ENCODE data around the gene EVL.

The EVL gene

GRCh38 chr14:100158566-100159093 is 93.4 kb downstream of the EVL start:
- H3K9me3 ChIP-seq (ENCODE audit: control insufficient read depth, low read length), result peaks cover 8% of the 10 kb centered on the region
- no peaks in the 10 kb centered on the region for H3K4me1 ChIP-seq (ENCODE audit: control insufficient read depth, insufficient read depth, low read length, poor library complexity, severe bottlenecking)
- no peak overlapping the region for H3K27ac ChIP-seq (ENCODE audit: low read depth, low read length, severe bottlenecking)
- H3K36me3 ChIP-seq (ENCODE audit: control insufficient read depth, insufficient read depth, low read length), result no peaks in the 10 kb centered on the region
- H3K4me3 ChIP-seq (ENCODE audit: extremely low read depth, insufficient read depth, low read length, poor library complexity, severe bottlenecking), result peak overlapping the region; percentile 11
- 14 to 19% methylated on average over 25 to 27 of the region's 32 CpGs for WGBS, 2 experiments (ENCODE audit: insufficient coverage in 2 of 2)

GRCh38 chr14:100159094-100159864 is 94.1 kb downstream of the EVL start, which contains the start of gene DEGS2:
DEGS2 (minus strand) TSS chr14:100159645; CDS start chr14:100159587, 58 bp downstream.
- WGBS, 2 experiments (ENCODE audit: insufficient coverage in 2 of 2), result 1 to 2% methylated on average over 67 to 71 of the region's 94 CpGs
- no peak within 1 kb of the TSS for H3K27ac ChIP-seq (ENCODE audit: low read depth, low read length, severe bottlenecking)
- H3K36me3 ChIP-seq (ENCODE audit: control insufficient read depth, insufficient read depth, low read length), result no peaks in the 10 kb centered on the region
- H3K4me1 ChIP-seq (ENCODE audit: control insufficient read depth, insufficient read depth, low read length, poor library complexity, severe bottlenecking), result no peaks in the 10 kb centered on the region
- peak within 1 kb of the TSS; percentile 11 for H3K4me3 ChIP-seq (ENCODE audit: extremely low read depth, insufficient read depth, low read length, poor library complexity, severe bottlenecking)
- H3K9me3 ChIP-seq (ENCODE audit: control insufficient read depth, low read length), result peaks cover 8% of the 10 kb centered on the region

GRCh38 chr14:100159865-100160533 is 94.8 kb downstream of the EVL start:
- Histone ChIP-seq H3K9me3 (ENCODE audit: control insufficient read depth, low read length) (peaks cover under 1% of the 10 kb centered on the region), H3K4me1 (ENCODE audit: control insufficient read depth, insufficient read depth, low read length, poor library complexity, severe bottlenecking) (no peaks in the 10 kb centered on the region), H3K4me3 (ENCODE audit: extremely low read depth, insufficient read depth, low read length, poor library complexity, severe bottlenecking) (no peak overlapping the region), H3K36me3 (ENCODE audit: control insufficient read depth, insufficient read depth, low read length) (no peaks in the 10 kb centered on the region), H3K27ac (ENCODE audit: low read depth, low read length, severe bottlenecking) (no peak overlapping the region)
- 10 to 20% methylated on average over 15 to 34 of the region's 39 CpGs for WGBS, 2 experiments (ENCODE audit: insufficient coverage in 2 of 2)

GRCh38 chr14:100160534-100160916 is 95.3 kb downstream of the EVL start:
- 90 to 92% methylated on average over 4 to 7 of the region's 7 CpGs for WGBS, 2 experiments (ENCODE audit: insufficient coverage in 2 of 2)

GRCh38 chr14:100165376-100165775 is 100.2 kb downstream of the EVL start:
- Histone ChIP-seq H3K9me3 (ENCODE audit: control insufficient read depth, low read length) (no peaks in the 10 kb centered on the region), H3K4me1 (ENCODE audit: control insufficient read depth, insufficient read depth, low read length, poor library complexity, severe bottlenecking) (no peaks in the 10 kb centered on the region), H3K27ac (ENCODE audit: low read depth, low read length, severe bottlenecking) (no peak overlapping the region), H3K4me3 (ENCODE audit: extremely low read depth, insufficient read depth, low read length, poor library complexity, severe bottlenecking) (no peak overlapping the region), H3K36me3 (ENCODE audit: control insufficient read depth, insufficient read depth, low read length) (no peaks in the 10 kb centered on the region)
- WGBS, 2 experiments (ENCODE audit: insufficient coverage in 2 of 2), result 51 to 61% methylated on average over 24 to 25 of the region's 27 CpGs

More at GRCh38 chr14:100160534-100160916, 95.3 kb downstream of the EVL start:
- H3K36me3 ChIP-seq (ENCODE audit: control insufficient read depth, insufficient read depth, low read length), result no peaks in the 10 kb centered on the region
- H3K4me3 ChIP-seq (ENCODE audit: extremely low read depth, insufficient read depth, low read length, poor library complexity, severe bottlenecking), result no peak overlapping the region
- no peaks in the 10 kb centered on the region for H3K9me3 ChIP-seq (ENCODE audit: control insufficient read depth, low read length)
- no peaks in the 10 kb centered on the region for H3K4me1 ChIP-seq (ENCODE audit: control insufficient read depth, insufficient read depth, low read length, poor library complexity, severe bottlenecking)
- H3K27ac ChIP-seq (ENCODE audit: low read depth, low read length, severe bottlenecking), result no peak overlapping the region

GRCh38 chr14:100165831-100166440 is 100.7 kb downstream of the EVL start:
- Histone ChIP-seq H3K27ac (ENCODE audit: low read depth, low read length, severe bottlenecking) (no peak overlapping the region), H3K9me3 (ENCODE audit: control insufficient read depth, low read length) (no peaks in the 10 kb centered on the region), H3K4me3 (ENCODE audit: extremely low read depth, insufficient read depth, low read length, poor library complexity, severe bottlenecking) (no peak overlapping the region), H3K36me3 (ENCODE audit: control insufficient read depth, insufficient read depth, low read length) (no peaks in the 10 kb centered on the region), H3K4me1 (ENCODE audit: control insufficient read depth, insufficient read depth, low read length, poor library complexity, severe bottlenecking) (no peaks in the 10 kb centered on the region)
- WGBS, 2 experiments (ENCODE audit: insufficient coverage in 2 of 2), result no CpG with 5 or more reads among the region's 16 CpGs

- no peaks in the 10 kb centered on the region for H3K4me1 ChIP-seq (ENCODE audit: control insufficient read depth, insufficient read depth, low read length, poor library complexity, severe bottlenecking)
- H3K36me3 ChIP-seq (ENCODE audit: control insufficient read depth, insufficient read depth, low read length), result no peaks in the 10 kb centered on the region
- no peak overlapping the region for H3K27ac ChIP-seq (ENCODE audit: low read depth, low read length, severe bottlenecking)
- WGBS, 2 experiments (ENCODE audit: insufficient coverage in 2 of 2), result no CpG with 5 or more reads among the region's 1 CpG
- no peaks in the 10 kb centered on the region for H3K9me3 ChIP-seq (ENCODE audit: control insufficient read depth, low read length)
- H3K4me3 ChIP-seq (ENCODE audit: extremely low read depth, insufficient read depth, low read length, poor library complexity, severe bottlenecking), result no peak overlapping the region
Observed at GRCh38 chr14:100168506-100168905, 103.3 kb downstream of the EVL start.

GRCh38 chr14:100170880-100171279 is 105.7 kb downstream of the EVL start:
- 94 to 95% methylated on average over 2 of the region's 2 CpGs for WGBS, 2 experiments (ENCODE audit: insufficient coverage in 2 of 2)
- H3K36me3 ChIP-seq (ENCODE audit: control insufficient read depth, insufficient read depth, low read length), result no peaks in the 10 kb centered on the region
- H3K27ac ChIP-seq (ENCODE audit: low read depth, low read length, severe bottlenecking), result no peak overlapping the region
- H3K4me3 ChIP-seq (ENCODE audit: extremely low read depth, insufficient read depth, low read length, poor library complexity, severe bottlenecking), result no peak overlapping the region
- H3K4me1 ChIP-seq (ENCODE audit: control insufficient read depth, insufficient read depth, low read length, poor library complexity, severe bottlenecking), result no peaks in the 10 kb centered on the region
- no peaks in the 10 kb centered on the region for H3K9me3 ChIP-seq (ENCODE audit: control insufficient read depth, low read length)

GRCh38 chr14:100172811-100173210 is 107.6 kb downstream of the EVL start:
- 87 to 96% methylated on average over 3 to 5 of the region's 5 CpGs for WGBS, 2 experiments (ENCODE audit: insufficient coverage in 2 of 2)
- Histone ChIP-seq H3K9me3 (ENCODE audit: control insufficient read depth, low read length) (no peaks in the 10 kb centered on the region), H3K4me3 (ENCODE audit: extremely low read depth, insufficient read depth, low read length, poor library complexity, severe bottlenecking) (no peak overlapping the region)

GRCh38 chr14:100173353-100173752 is 108.1 kb downstream of the EVL start:
- Histone ChIP-seq H3K36me3 (ENCODE audit: control insufficient read depth, insufficient read depth, low read length) (no peaks in the 10 kb centered on the region), H3K27ac (ENCODE audit: low read depth, low read length, severe bottlenecking) (no peak overlapping the region), H3K9me3 (ENCODE audit: control insufficient read depth, low read length) (no peaks in the 10 kb centered on the region), H3K4me3 (ENCODE audit: extremely low read depth, insufficient read depth, low read length, poor library complexity, severe bottlenecking) (no peak overlapping the region), H3K4me1 (ENCODE audit: control insufficient read depth, insufficient read depth, low read length, poor library complexity, severe bottlenecking) (no peaks in the 10 kb centered on the region)
- WGBS, 2 experiments (ENCODE audit: insufficient coverage in 2 of 2), result 63 to 76% methylated on average over 4 to 5 of the region's 7 CpGs

More at GRCh38 chr14:100172811-100173210, 107.6 kb downstream of the EVL start:
- Histone ChIP-seq H3K4me1 (ENCODE audit: control insufficient read depth, insufficient read depth, low read length, poor library complexity, severe bottlenecking) (no peaks in the 10 kb centered on the region), H3K36me3 (ENCODE audit: control insufficient read depth, insufficient read depth, low read length) (no peaks in the 10 kb centered on the region), H3K27ac (ENCODE audit: low read depth, low read length, severe bottlenecking) (no peak overlapping the region)

Measured in mesodermal cell (in vitro differentiated cells).